Keratinocyte (primary cell): ENCODE measurements around the gene ATP5F1B. TPM values are rescaled to one million over a fixed set of nuclear protein-coding genes. Genes with fewer than 3 reads are reported as not detected.

Source experiments
- DNase-seq: peaks from one replicate; pipeline ENCODE4 v3.0.0-alpha.2; 2011; ENCODE audit warnings: low read depth, missing footprints, low spot score
- FAIRE-seq: peaks from 2 replicates; lab custom pipeline; 2011; peaks lifted over from hg19 to GRCh38; lab: Jason Lieb, UNC
- H2AFZ ChIP-seq: 2 replicates; pipeline ENCODE4 v1.6.0; 2012; ENCODE audit warnings: low read length, control low read depth, inconsistent platforms; ENCODE audit not compliant: control insufficient read depth
- H3K27ac ChIP-seq: 2 replicates; pipeline ENCODE4 v1.5.1; 2011; ENCODE audit warnings: low read length; ENCODE audit not compliant: control insufficient read depth, insufficient read depth
- H3K27me3 ChIP-seq: 3 replicates; pipeline ENCODE4 v1.6.0; 2011; ENCODE audit warnings: low read length; ENCODE audit not compliant: control insufficient read depth, insufficient read depth; ENCODE audit errors: extremely low read depth
- H3K36me3 ChIP-seq, 2 experiments: 2 replicates in 1 of 2; 3 replicates in 1 of 2; pipeline ENCODE4 v1.5.1; 2011; ENCODE audit warnings: low read length in 2 of 2, mild to moderate bottlenecking in 1 of 2; ENCODE audit not compliant: control insufficient read depth in 2 of 2, insufficient read depth in 2 of 2; ENCODE audit errors: extremely low read depth in 1 of 2
- H3K4me1 ChIP-seq: 3 replicates; pipeline ENCODE4 v1.5.1; 2011; ENCODE audit warnings: low read length; ENCODE audit not compliant: control insufficient read depth, insufficient read depth; ENCODE audit errors: extremely low read depth
- H3K4me2 ChIP-seq: 3 replicates; pipeline ENCODE4 v1.6.0; 2011; ENCODE audit warnings: low read depth, low read length; ENCODE audit not compliant: control insufficient read depth, insufficient read depth; ENCODE audit errors: extremely low read depth
- H3K4me3 ChIP-seq, 3 experiments: fragments of 200-600 bp in 1 of 3; sonication (generic) in 1 of 3; 2 replicates in 2 of 3; 3 replicates in 1 of 3; pipeline ENCODE4 v1.5.1; 2011 to 2016; ENCODE audit warnings: low read length in 3 of 3, mild to moderate bottlenecking in 3 of 3, control low read depth in 2 of 3, inconsistent platforms in 1 of 3, low read depth in 1 of 3, mixed read lengths in 1 of 3, mixed run types in 1 of 3, moderate library complexity in 1 of 3; ENCODE audit not compliant: control insufficient read depth in 2 of 3, insufficient read depth in 2 of 3; ENCODE audit errors: extremely low read depth in 1 of 3
- H3K79me2 ChIP-seq: 2 replicates; pipeline ENCODE4 v1.6.0; 2012; ENCODE audit warnings: low read length; ENCODE audit not compliant: control insufficient read depth, insufficient read depth
- H3K9ac ChIP-seq: 3 replicates; pipeline ENCODE4 v1.6.0; 2011; ENCODE audit warnings: low read length; ENCODE audit not compliant: control insufficient read depth, insufficient read depth; ENCODE audit errors: extremely low read depth
- H3K9me1 ChIP-seq: 3 replicates; pipeline ENCODE4 v1.6.0; 2011; ENCODE audit warnings: low read length; ENCODE audit not compliant: control insufficient read depth, insufficient read depth; ENCODE audit errors: extremely low read depth
- H3K9me3 ChIP-seq: 2 replicates; pipeline ENCODE4 v1.5.1; 2012; ENCODE audit warnings: low read depth, low read length; ENCODE audit not compliant: control insufficient read depth
- H4K20me1 ChIP-seq: 3 replicates; pipeline ENCODE4 v1.6.0; 2011; ENCODE audit warnings: low read length; ENCODE audit not compliant: control insufficient read depth, insufficient read depth; ENCODE audit errors: extremely low read depth
- CTCF ChIP-seq, 3 experiments: IDR thresholded peaks in 1 of 3; conservative IDR thresholded peaks in 1 of 3; optimal IDR thresholded peaks in 1 of 3; 2 replicates in 2 of 3; 3 replicates in 1 of 3; pipeline versions ENCODE3 to v1.5.1; 2011; ENCODE audit warnings: low read length in 3 of 3, mild to moderate bottlenecking in 3 of 3, moderate library complexity in 2 of 3, control low read depth in 1 of 3, inconsistent platforms in 1 of 3; ENCODE audit not compliant: insufficient read depth in 2 of 3; ENCODE audit errors: extremely low read depth in 1 of 3
- EZH2 ChIP-seq: IDR thresholded peaks from one replicate; pipeline ENCODE4 v1.6.1; 2012; ENCODE audit warnings: inconsistent platforms, mild to moderate bottlenecking, low read length, moderate library complexity
- dilution Hi-C: fragments of 300-500 bp; cut with MboI; formaldehyde crosslinking; loops from one replicate; pipeline ENCODE4 v1.7.0; 2020; ENCODE audit warnings: low sequenced_read_pairs; ENCODE audit not compliant: extremely low pct_ligation_motif_present
- polyA plus RNA-seq, 5 experiments: library from polyadenylated mRNA; depleted of rRNA in 3 of 5; stranded (reverse) in 3 of 5; stranded (forward) in 1 of 5; unstranded in 1 of 5; fragments of >200 nt; gene quantifications; 1 replicate in 1 of 5; 2 replicates in 3 of 5; 3 replicates in 1 of 5; pipeline versions ENCODE4 v1.2.1 to v1.2.3, GENCODE V29; 2011 to 2012; ENCODE audit warnings: missing spikeins in 2 of 5, low read depth in 1 of 5, low replicate concordance in 1 of 5

ATP5F1B gene
- polyA plus RNA-seq, 1 donor (not counting 4 experiments of a cell fraction or from before 2014, with no cell fraction given), result 1,488 TPM

GRCh38 chr12:56661979-56662638 is 16.3 kb upstream of the ATP5F1B start:
- Histone ChIP-seq H3K4me3 (no peak overlapping the region), H3K9me3 (no peaks in the 10 kb centered on the region), H3K27me3 (no peaks in the 10 kb centered on the region), H3K9ac (no peak overlapping the region), H3K36me3 (peaks cover 13 to 21% of the 10 kb centered on the region in 2 experiments), H3K79me2 (peaks cover 4% of the 10 kb centered on the region), H3K4me1 (no peaks in the 10 kb centered on the region), H3K4me2 (no peak overlapping the region), H2AFZ (no peak overlapping the region), H3K9me1 (no peaks in the 10 kb centered on the region), H4K20me1 (no peaks in the 10 kb centered on the region), H3K27ac (no peak overlapping the region)
- dilution Hi-C loops, result no loop called here
- DNase-seq, result no peak
- no peak for TF ChIP-seq EZH2
- TF ChIP-seq CTCF (optimal IDR thresholded peaks at IDR 0.05 in 1 of 3, IDR thresholded peaks at IDR 0.05 in 1 of 3, conservative IDR thresholded peaks at IDR 0.05 in 1 of 3; ENCODE audit: extremely low read depth in 1 of 3, insufficient read depth in 2 of 3, low read length in 3 of 3), result no peak
- FAIRE-seq, result no peak

- dilution Hi-C loops, result no loop called here
- H3K9me3 ChIP-seq, result no peaks in the 10 kb centered on the region
- H3K4me1 ChIP-seq, result no peaks in the 10 kb centered on the region
- peaks cover under 1% of the 10 kb centered on the region for H3K79me2 ChIP-seq
- H2AFZ ChIP-seq, result no peak overlapping the region
- no peak overlapping the region for H3K4me3 ChIP-seq
- H3K9me1 ChIP-seq, result no peaks in the 10 kb centered on the region
- no peak for TF ChIP-seq EZH2
- no peak for TF ChIP-seq CTCF (optimal IDR thresholded peaks at IDR 0.05 in 1 of 3, IDR thresholded peaks at IDR 0.05 in 1 of 3, conservative IDR thresholded peaks at IDR 0.05 in 1 of 3; ENCODE audit: extremely low read depth in 1 of 3, insufficient read depth in 2 of 3, low read length in 3 of 3)
- H4K20me1 ChIP-seq, result no peaks in the 10 kb centered on the region
- H3K36me3 ChIP-seq, result peaks cover 10 to 16% of the 10 kb centered on the region in 2 experiments
- no peaks in the 10 kb centered on the region for H3K27me3 ChIP-seq
- DNase-seq (no peak), FAIRE-seq (no peak)
- no peak overlapping the region for H3K27ac ChIP-seq
- no peak overlapping the region for H3K9ac ChIP-seq
- no peak overlapping the region for H3K4me2 ChIP-seq
Measured at GRCh38 chr12:56661560-56661959, 15.8 kb upstream of the ATP5F1B start.
